ENCODE data around the gene PPM1H.

The PPM1H gene

GRCh38 chr12:62805517-62805916 lies 129.4 kb downstream of the PPM1H start:
- Histone ChIP-seq H3F3A (ENCODE audit: low read depth) (no peaks in the 10 kb centered on the region), H3K27me3 (ENCODE audit: insufficient read depth, low read length, poor library complexity, severe bottlenecking) (no peaks in the 10 kb centered on the region), H3K36me3 (ENCODE audit: insufficient read depth, low read length) (peaks cover 15% of the 10 kb centered on the region), H3K79me2 (ENCODE audit: insufficient read depth, low read length) (peaks cover 13% of the 10 kb centered on the region; the same call in 1 of the 2 replicates), H3K9me3 (ENCODE audit: insufficient read depth, low read depth, low read length) (no peaks in the 10 kb centered on the region), H3K9ac (ENCODE audit: low read depth, low read length, poor library complexity, severe bottlenecking) (no peak overlapping the region), H3K9me2 (replicated peaks; ENCODE audit: low read depth, low read length) (no peaks in the 10 kb centered on the region), H3K4me2 (ENCODE audit: low read depth, low read length, poor library complexity, severe bottlenecking) (no peak overlapping the region), H3K4me1 (ENCODE audit: insufficient read depth, low read length, poor library complexity, severe bottlenecking) (peaks cover 8% of the 10 kb centered on the region), H4K20me1 (ENCODE audit: insufficient read depth, low read length, poor library complexity, severe bottlenecking) (no peaks in the 10 kb centered on the region), H2AFZ (ENCODE audit: low read length) (no peak overlapping the region), H3K4me3 (ENCODE audit: low read length, poor library complexity, severe bottlenecking) (no peak overlapping the region)
- TF ChIP-seq CTCF (conservative IDR thresholded peaks at IDR 0.05; ENCODE audit: low read length) (no peak), EZH2phosphoT487 (IDR thresholded peaks at IDR 0.05; ENCODE audit: borderline replicate concordance) (no peak)

DNA sequence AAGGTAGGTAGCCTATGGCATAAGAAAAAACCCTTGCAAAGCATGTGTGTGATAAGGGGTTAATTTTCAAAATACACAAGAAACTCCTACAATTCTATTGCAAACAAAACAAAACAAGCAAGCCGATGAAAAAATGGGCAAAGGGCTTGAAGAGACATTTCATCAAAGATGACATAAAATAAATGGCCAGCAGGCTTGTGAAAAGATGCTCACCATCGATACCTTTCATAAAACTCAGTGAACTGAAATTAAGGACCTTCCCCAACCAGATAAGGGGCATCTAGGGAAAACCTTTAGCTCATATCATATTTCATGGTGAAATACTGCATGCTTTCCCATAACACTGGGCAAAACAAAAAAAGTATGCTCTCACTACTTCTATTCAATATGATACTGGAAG lies 131.2 kb downstream of the PPM1H start:
- TF ChIP-seq CTCF (conservative IDR thresholded peaks at IDR 0.05; ENCODE audit: low read length) (no peak), EZH2phosphoT487 (IDR thresholded peaks at IDR 0.05; ENCODE audit: borderline replicate concordance) (no peak)
- Histone ChIP-seq H3K9me3 (ENCODE audit: insufficient read depth, low read depth, low read length) (no peaks in the 10 kb centered on the region), H3K27me3 (ENCODE audit: insufficient read depth, low read length, poor library complexity, severe bottlenecking) (no peaks in the 10 kb centered on the region), H3K79me2 (ENCODE audit: insufficient read depth, low read length) (peaks cover 13% of the 10 kb centered on the region; the same call in 1 of the 2 replicates), H3K36me3 (ENCODE audit: insufficient read depth, low read length) (peaks cover 15% of the 10 kb centered on the region), H3F3A (ENCODE audit: low read depth) (no peaks in the 10 kb centered on the region), H3K9ac (ENCODE audit: low read depth, low read length, poor library complexity, severe bottlenecking) (no peak overlapping the region), H4K20me1 (ENCODE audit: insufficient read depth, low read length, poor library complexity, severe bottlenecking) (no peaks in the 10 kb centered on the region), H2AFZ (ENCODE audit: low read length) (no peak overlapping the region), H3K9me2 (replicated peaks; ENCODE audit: low read depth, low read length) (no peaks in the 10 kb centered on the region), H3K4me3 (ENCODE audit: low read length, poor library complexity, severe bottlenecking) (no peak overlapping the region), H3K4me2 (ENCODE audit: low read depth, low read length, poor library complexity, severe bottlenecking) (no peak overlapping the region), H3K4me1 (ENCODE audit: insufficient read depth, low read length, poor library complexity, severe bottlenecking) (peaks cover 5% of the 10 kb centered on the region)

DNA sequence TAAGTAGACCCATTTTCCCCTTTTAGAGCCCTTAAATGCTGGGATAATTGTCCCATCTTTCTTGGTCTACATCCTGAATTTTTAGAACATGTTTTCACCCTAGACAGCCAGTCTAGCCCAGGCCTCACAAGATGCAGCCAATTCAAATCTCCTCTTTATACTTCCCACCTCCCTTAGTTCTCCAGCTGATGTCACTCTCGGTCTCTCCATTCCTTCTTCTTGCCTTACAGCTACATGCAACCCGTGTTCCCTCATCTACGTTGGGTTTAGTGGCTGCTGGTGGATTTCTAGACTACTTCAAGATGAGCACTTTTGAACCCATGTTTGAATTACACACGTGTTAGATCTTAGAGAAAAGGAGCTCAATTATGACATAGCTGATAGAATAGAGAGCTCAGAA lies 132.0 kb downstream of the PPM1H start:
- no peak overlapping the region for H2AFZ ChIP-seq (ENCODE audit: low read length)
- H3K4me3 ChIP-seq (ENCODE audit: low read length, poor library complexity, severe bottlenecking) = no peak overlapping the region
- peaks cover 13% of the 10 kb centered on the region; the same call in 1 of the 2 replicates for H3K79me2 ChIP-seq (ENCODE audit: insufficient read depth, low read length)
- no peaks in the 10 kb centered on the region for H3K27me3 ChIP-seq (ENCODE audit: insufficient read depth, low read length, poor library complexity, severe bottlenecking)
- peaks cover 17% of the 10 kb centered on the region for H3K36me3 ChIP-seq (ENCODE audit: insufficient read depth, low read length)
- H3K9me2 ChIP-seq (replicated peaks; ENCODE audit: low read depth, low read length) = no peaks in the 10 kb centered on the region
- peak; percentile 38 for TF ChIP-seq CTCF (conservative IDR thresholded peaks at IDR 0.05; ENCODE audit: low read length)
- no peak for TF ChIP-seq EZH2phosphoT487 (IDR thresholded peaks at IDR 0.05; ENCODE audit: borderline replicate concordance)
- no peak overlapping the region for H3K4me2 ChIP-seq (ENCODE audit: low read depth, low read length, poor library complexity, severe bottlenecking)
- H3K9ac ChIP-seq (ENCODE audit: low read depth, low read length, poor library complexity, severe bottlenecking) = no peak overlapping the region
- H3K4me1 ChIP-seq (ENCODE audit: insufficient read depth, low read length, poor library complexity, severe bottlenecking) = no peaks in the 10 kb centered on the region
- no peaks in the 10 kb centered on the region for H4K20me1 ChIP-seq (ENCODE audit: insufficient read depth, low read length, poor library complexity, severe bottlenecking)
- H3F3A ChIP-seq (ENCODE audit: low read depth) = no peaks in the 10 kb centered on the region
- no peaks in the 10 kb centered on the region for H3K9me3 ChIP-seq (ENCODE audit: insufficient read depth, low read depth, low read length)

All from Loucy (cell line).